ENCODE data around the gene TEKT4. TPM values are rescaled to one million over a fixed set of nuclear protein-coding genes. Genes with fewer than 3 reads are reported as not detected.
"Not testable (repeated sequence)": the region's sequence is repeated elsewhere in the genome, so short reads cannot be mapped to it uniquely, and the experiment has no call there.

TEKT4 gene
- total RNA-seq, 1 donor from 2014 or later, result not detected

DNA sequence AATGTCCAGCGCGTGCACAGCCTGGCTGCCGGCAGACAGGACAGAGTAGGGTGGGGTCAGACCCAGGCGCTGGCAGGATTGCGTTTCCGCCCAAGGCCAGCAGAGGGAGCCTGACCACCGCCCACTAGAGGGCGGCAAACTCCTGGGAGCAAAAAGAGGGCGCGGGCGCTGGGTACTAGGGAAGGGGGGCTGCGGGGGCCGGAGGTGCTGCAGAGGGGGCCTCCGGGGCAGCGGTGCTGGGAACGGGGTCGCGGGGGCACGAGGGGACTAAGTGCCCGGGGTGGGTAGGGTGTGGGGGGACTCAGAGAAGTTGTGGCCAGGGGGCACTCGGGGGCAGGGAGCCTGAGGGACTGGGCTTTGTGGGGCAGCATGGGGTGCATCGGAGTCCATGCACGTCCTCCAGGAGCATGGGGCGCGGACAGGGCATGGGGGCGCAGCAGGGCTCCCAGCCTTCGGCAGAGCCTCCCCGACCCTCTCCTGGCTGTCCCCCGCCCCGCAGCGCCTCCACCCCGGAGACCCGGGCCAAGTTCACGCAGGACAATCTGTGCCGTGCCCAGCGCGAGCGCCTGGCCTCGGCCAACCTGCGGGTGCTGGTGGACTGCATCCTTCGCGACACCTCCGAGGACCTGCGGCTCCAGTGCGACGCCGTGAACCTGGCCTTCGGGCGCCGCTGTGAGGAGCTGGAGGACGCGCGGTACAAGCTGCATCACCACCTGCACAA, 3.2 kb downstream of the TEKT4 start:
- DNase-seq (ENCODE audit: low spot score) (peak; percentile 55), ATAC-seq (no peak)
- intact Hi-C loops (cut with DNase I), result no loop called here

- DNase-seq (ENCODE audit: low spot score), result no peak
- intact Hi-C loops (cut with DNase I), result no loop called here
Measured at GRCh38 chr2:94875064-94875819, 4.0 kb downstream of the TEKT4 start.

DNA sequence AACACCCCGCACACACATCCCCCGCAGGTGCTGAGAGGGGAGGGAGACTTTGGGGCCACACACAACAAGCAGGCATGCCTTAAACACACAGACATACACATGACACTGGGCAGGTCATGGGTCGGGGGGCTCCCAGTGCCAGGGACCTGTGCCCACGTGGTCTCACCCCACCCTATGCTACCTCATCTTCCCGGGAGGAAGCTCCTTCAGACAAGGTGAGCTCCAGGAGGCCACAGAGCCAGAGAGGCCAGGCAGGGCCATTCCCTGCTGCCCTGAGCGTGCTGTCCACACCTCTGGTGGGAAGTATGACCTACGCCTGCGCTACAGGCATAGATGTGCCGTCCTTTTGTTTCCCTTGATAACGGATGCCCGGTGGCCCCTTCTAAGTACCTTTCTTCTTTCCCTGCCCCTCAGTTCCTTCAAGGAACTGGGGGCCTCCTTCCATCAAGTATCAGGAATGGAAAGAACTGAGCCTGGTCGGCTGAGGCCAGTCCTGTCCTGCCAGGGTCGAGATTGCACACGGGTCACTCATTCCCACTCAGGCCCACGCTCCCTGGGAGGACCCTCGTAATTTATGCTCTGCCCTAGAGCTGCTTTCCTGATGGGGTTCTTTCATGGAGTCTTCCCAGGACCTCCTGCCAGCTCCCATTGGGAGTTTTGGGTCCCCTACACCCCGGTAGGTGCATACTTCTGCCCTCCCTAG, 4.7 kb downstream of the TEKT4 start:
- ATAC-seq, result no peak
- no peak for DNase-seq (ENCODE audit: low spot score)
- intact Hi-C loops (cut with DNase I), result no loop called here

More at GRCh38 chr2:94875064-94875819, 4.0 kb downstream of the TEKT4 start:
- ATAC-seq, result no peak

DNA sequence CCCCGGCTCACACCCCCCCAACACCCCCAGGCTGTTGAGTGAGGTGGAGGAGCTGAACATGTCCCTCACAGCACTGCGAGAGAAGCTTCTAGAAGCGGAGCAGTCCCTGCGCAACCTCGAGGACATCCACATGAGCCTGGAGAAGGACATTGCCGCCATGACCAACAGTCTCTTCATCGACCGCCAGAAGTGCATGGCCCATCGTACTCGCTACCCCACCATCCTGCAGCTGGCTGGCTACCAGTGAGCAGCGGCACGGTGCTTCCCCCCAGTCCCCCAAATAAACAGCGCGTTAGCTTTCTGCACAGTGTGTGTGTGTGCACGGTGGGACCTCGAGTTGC, 5.3 kb downstream of the TEKT4 start:
- intact Hi-C loops (cut with DNase I), result no loop called here
- ATAC-seq, result no peak
- DNase-seq (ENCODE audit: low spot score), result no peak

DNA sequence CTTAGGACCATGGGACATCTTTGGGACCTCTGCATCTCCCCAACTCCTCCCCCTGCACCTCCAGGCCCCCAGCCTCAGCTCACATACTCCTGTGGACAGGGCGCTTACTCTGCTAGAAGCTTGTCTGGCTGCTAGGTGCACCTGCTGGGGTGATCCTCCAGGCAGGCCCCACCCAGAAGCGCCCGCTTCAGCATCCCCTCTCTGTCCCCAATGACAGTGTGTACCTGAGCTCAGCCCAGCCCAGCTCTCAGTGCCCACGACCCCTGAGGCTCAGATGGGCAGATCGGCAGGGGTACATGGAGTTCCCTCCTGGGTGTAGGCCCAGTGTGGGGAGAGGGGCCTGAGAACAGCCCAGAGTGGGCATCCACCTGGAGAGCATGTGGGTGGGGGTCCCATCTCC, 5.9 kb downstream of the TEKT4 start:
- intact Hi-C loops (cut with DNase I), result no loop called here
- DNase-seq (ENCODE audit: low spot score) (no peak), ATAC-seq (no peak)

DNA sequence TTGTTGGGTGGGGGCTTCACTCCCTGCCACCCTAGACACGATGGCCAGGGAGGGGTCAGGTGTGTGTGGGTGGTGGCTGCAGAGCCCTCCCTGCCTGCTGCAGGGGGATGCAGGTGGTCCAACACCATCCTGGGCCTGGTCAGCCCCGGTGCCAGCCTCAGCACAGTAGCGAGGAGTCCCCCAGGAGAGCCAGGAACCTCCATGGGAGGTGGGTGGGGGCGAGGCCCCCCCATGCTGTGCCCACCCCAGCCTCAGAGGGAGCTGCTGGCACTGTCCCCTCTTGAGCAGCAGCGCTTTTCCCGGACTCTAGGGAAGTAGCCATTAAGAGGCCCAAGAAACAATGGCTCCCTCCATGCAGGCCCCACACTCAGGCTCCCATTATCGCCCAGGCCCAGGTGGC, 7.3 kb downstream of the TEKT4 start:
- ATAC-seq; DNase-seq (ENCODE audit: low spot score); intact Hi-C loops (cut with DNase I): not testable (repeated sequence)

GRCh38 chr2:94879314-94879981, 8.2 kb downstream of the TEKT4 start:
- DNase-seq (ENCODE audit: low spot score) (no peak), ATAC-seq (no peak)
- intact Hi-C loops (cut with DNase I), result no loop called here

DNA sequence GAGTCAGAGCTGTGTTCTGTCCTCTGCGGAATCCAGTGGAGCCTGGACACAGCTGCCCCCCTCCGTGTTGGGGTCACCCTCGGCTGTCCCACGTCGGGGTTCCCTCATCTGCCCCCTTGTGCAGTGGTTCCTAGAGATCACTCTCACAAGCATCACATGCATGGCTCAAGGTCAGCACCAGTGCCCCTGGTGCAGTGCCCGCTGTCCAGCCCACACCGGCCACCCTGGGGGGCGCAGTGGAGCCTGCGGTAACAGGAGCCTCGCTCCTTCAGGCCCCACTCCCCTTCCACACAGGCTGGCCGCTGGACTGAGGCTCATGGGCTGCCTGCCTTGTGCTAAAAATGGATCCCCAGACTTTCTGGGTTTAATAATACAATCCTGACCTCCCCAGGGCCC, 8.8 kb downstream of the TEKT4 start:
- DNase-seq (ENCODE audit: low spot score), result no peak
- no peak for ATAC-seq
- intact Hi-C loops (cut with DNase I), result no loop called here

- DNase-seq (ENCODE audit: low spot score) (no peak), ATAC-seq (no peak)
- intact Hi-C loops (cut with DNase I), result no loop called here
Measured at GRCh38 chr2:94880507-94880906, 9.3 kb downstream of the TEKT4 start.

- intact Hi-C loops (cut with DNase I), result no loop called here
- DNase-seq (ENCODE audit: low spot score), result no peak
- no peak for ATAC-seq
Measured at GRCh38 chr2:94881070-94881469, 9.8 kb downstream of the TEKT4 start.

DNA sequence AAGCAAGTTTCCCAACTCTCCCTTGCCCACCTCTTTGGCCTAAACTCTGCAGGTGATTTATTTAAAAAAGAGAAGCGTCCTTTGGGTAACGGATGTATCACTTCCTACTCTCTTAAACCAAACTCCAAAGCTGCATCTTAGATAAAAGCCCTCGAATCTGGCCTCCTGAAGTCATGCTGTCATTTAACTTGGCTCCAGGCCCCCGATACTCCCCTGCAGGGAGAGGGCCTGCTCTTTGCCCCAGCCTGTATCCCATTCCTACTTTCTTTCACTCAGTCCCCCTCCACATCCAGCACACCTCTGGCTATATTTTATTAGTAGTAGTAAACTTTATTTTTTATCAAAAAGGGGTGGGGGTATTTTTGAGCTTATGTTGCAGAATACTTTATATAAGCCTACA, 19.0 kb downstream of the TEKT4 start:
- no peak for ATAC-seq
- no peak for DNase-seq (ENCODE audit: low spot score)
- intact Hi-C loops (cut with DNase I), result no loop called here

DNA sequence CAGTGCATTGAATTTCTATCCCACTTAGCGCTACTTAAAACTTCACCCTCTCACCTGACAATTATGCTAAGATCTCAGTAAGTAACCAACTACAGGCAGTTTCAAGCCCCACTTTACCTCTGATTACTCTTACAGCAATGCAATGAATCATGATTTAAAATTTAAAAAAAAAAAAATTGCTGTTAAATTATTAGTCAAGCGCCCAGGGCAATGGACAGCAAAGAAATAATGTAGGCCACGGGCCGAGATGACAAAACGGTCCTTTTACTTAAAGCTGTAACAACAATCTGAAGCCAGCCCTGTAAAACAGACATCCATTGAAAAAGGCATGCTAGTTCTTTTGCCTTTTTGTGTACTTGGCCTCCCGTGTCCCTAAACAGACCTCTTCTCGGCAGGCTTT, 24.0 kb downstream of the TEKT4 start:
- intact Hi-C loops (cut with DNase I); ATAC-seq; DNase-seq (ENCODE audit: low spot score): not testable (repeated sequence)

DNA sequence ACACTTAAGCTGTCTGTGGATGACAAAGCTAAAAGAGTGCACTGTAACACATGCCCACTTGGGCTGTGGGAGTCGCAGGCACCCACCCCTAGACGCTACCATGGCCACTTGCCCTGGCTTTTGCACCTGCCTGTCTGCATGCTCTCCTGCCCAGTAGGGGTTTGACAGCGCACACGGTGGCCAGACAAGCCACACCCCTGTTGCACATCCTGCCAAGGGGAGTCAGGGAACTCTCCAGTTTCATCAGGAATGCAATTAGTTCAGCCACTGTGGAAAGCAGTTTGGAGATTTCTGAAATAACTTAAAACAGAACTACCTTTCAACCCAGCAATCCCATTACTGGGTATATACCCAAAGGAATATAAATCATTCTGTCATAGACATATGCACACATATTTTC, 35.7 kb downstream of the TEKT4 start:
- intact Hi-C loops (cut with DNase I); DNase-seq (ENCODE audit: low spot score); ATAC-seq: not testable (repeated sequence)

GRCh38 chr2:94923196-94923595, 52.0 kb downstream of the TEKT4 start:
- ATAC-seq (no peak), DNase-seq (ENCODE audit: low spot score) (no peak)
- intact Hi-C loops (cut with DNase I), result no loop called here

- intact Hi-C loops (cut with DNase I); DNase-seq (ENCODE audit: low spot score); ATAC-seq: not testable (repeated sequence)
Measured at GRCh38 chr2:94924999-94925398, 53.8 kb downstream of the TEKT4 start.

Other genes with a start within 250 kb of the TEKT4 start
- 241 TPM for gene MAL, start 154.3 kb downstream of the TEKT4 start, total RNA-seq

Measured in sciatic nerve (tissue), 2 donors.